ENCODE data around the gene FMNL2. TPM values are rescaled to one million over a fixed set of nuclear protein-coding genes. Genes with fewer than 3 reads are reported as not detected.

FMNL2 gene
- total RNA-seq, 1 experiment from 2014 or later = 38.2 TPM

DNA sequence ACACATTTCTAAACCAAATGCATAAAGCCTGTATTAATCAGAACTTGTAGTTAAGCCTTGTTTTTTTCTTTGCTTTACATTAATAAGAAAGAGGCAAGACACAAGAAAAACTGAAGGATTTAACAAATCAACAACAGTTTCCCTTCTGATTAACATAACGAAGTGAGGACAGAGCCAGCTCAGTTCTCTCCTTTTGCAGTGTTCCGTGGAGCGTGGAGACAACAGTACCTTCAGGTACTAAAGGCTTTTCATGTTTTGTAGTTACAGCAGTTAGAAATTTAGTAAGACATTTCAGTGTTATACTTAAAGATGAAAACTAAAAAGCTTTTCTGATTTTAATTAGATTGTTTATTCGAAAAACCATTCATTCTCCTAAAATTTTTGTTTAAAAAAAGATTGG is 115.2 kb downstream of the FMNL2 start:
- H3K4me1 Mint-ChIP-seq (ENCODE audit: low read depth, unreplicated experiment) = peaks cover 17% of the 10 kb centered on the region
- no peaks in the 10 kb centered on the region for H3K27me3 Mint-ChIP-seq (ENCODE audit: insufficient read depth, unreplicated experiment)
- no TSS peak for BruUV-seq (replicated peaks)
- TF ChIP-seq, protein P1, sequence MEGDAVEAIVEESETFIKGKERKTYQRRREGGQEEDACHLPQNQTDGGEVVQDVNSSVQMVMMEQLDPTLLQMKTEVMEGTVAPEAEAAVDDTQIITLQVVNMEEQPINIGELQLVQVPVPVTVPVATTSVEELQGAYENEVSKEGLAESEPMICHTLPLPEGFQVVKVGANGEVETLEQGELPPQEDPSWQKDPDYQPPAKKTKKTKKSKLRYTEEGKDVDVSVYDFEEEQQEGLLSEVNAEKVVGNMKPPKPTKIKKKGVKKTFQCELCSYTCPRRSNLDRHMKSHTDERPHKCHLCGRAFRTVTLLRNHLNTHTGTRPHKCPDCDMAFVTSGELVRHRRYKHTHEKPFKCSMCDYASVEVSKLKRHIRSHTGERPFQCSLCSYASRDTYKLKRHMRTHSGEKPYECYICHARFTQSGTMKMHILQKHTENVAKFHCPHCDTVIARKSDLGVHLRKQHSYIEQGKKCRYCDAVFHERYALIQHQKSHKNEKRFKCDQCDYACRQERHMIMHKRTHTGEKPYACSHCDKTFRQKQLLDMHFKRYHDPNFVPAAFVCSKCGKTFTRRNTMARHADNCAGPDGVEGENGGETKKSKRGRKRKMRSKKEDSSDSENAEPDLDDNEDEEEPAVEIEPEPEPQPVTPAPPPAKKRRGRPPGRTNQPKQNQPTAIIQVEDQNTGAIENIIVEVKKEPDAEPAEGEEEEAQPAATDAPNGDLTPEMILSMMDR (IDR thresholded peaks at IDR 0.05; ENCODE audit: insufficient read depth in 1 of 2, low read depth in 1 of 2, low read length in 1 of 2, severe bottlenecking in 1 of 2, unreplicated experiment in 1 of 2) = no peak
- H3K27me3 ChIP-seq (replicated peaks; ENCODE audit: control insufficient read depth, insufficient read depth, low read length) = no peaks in the 10 kb centered on the region
- POLR2A ChIA-PET = no interaction called here
- H3K4me3 ChIP-seq (ENCODE audit: low read depth, low read length) = no peak overlapping the region
- CTCF ChIA-PET = no interaction called here
- H3K36me3 Mint-ChIP-seq (ENCODE audit: insufficient read depth, unreplicated experiment) = peaks cover 10% of the 10 kb centered on the region
- no peak overlapping the region for H3K27ac Mint-ChIP-seq (ENCODE audit: unreplicated experiment)
- no peaks in the 10 kb centered on the region for H3K9me3 ChIP-seq
- intact Hi-C loops (cut with micrococcal nuclease; ENCODE audit: unreplicated experiment) = no loop called here
- H3K4me3 Mint-ChIP-seq (ENCODE audit: unreplicated experiment) = no peak overlapping the region
- H3K4me1 ChIP-seq = no peaks in the 10 kb centered on the region
- DNase-seq = no peak
- no peaks in the 10 kb centered on the region for H3K36me3 ChIP-seq (ENCODE audit: control insufficient read depth, insufficient read depth, low read length)
- H3K9me3 Mint-ChIP-seq (ENCODE audit: unreplicated experiment) = no peaks in the 10 kb centered on the region

DNA sequence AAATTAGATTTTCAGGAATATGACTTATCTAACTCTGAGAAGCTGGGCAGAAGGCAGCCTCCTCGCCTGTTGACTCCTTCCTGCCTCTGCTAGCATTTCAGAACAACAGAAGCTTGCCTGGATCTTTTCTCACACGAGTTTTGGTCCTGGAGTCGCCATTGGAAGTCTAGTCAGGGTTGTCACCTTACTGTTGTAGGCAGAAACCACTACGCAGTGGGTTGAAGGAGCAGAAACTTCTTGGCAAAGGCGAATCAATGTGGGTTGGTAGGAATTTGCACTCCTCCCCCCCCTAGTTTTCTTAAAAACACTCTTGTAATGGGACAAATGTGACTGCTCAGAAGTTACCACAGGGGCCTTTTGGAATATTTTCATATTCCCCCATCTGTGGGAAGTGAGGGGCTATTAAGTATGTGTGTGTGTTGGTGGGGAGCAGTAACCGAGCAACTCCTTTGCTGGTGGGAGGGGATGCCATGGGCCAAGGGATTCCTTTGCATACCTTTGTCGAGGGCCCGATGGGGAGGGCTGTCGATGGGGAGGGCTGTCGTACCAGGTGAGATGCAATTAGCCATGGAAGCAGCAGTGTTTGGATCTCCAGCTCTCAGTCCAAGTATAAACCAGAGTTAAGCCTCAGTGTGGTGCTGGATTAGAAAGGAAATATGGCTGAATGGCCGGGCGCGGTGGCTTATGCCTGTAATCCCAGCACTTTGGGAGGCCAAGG is 117.4 kb downstream of the FMNL2 start:
- H3K4me3 ChIP-seq (ENCODE audit: low read depth, low read length) = no peak overlapping the region
- CTCF ChIA-PET = no interaction called here
- peaks cover 10% of the 10 kb centered on the region for H3K36me3 Mint-ChIP-seq (ENCODE audit: insufficient read depth, unreplicated experiment)
- no peaks in the 10 kb centered on the region for H3K9me3 Mint-ChIP-seq (ENCODE audit: unreplicated experiment)
- peak overlapping the region; percentile 79 for H3K27ac Mint-ChIP-seq (ENCODE audit: unreplicated experiment)
- no peaks in the 10 kb centered on the region for H3K4me1 ChIP-seq
- peaks cover 17% of the 10 kb centered on the region for H3K4me1 Mint-ChIP-seq (ENCODE audit: low read depth, unreplicated experiment)
- H3K27me3 Mint-ChIP-seq (ENCODE audit: insufficient read depth, unreplicated experiment) = no peaks in the 10 kb centered on the region
- BruUV-seq (replicated peaks) = no TSS peak
- no peak for DNase-seq
- POLR2A ChIA-PET = no interaction called here
- no peak overlapping the region for H3K4me3 Mint-ChIP-seq (ENCODE audit: unreplicated experiment)
- no peaks in the 10 kb centered on the region for H3K27me3 ChIP-seq (replicated peaks; ENCODE audit: control insufficient read depth, insufficient read depth, low read length)
- H3K9me3 ChIP-seq = no peaks in the 10 kb centered on the region
- intact Hi-C loops (cut with micrococcal nuclease; ENCODE audit: unreplicated experiment) = no loop called here
- TF ChIP-seq, protein P1 (IDR thresholded peaks at IDR 0.05; ENCODE audit: insufficient read depth in 1 of 2, low read depth in 1 of 2, low read length in 1 of 2, severe bottlenecking in 1 of 2, unreplicated experiment in 1 of 2) = no peak
- H3K36me3 ChIP-seq (ENCODE audit: control insufficient read depth, insufficient read depth, low read length) = no peaks in the 10 kb centered on the region

DNA sequence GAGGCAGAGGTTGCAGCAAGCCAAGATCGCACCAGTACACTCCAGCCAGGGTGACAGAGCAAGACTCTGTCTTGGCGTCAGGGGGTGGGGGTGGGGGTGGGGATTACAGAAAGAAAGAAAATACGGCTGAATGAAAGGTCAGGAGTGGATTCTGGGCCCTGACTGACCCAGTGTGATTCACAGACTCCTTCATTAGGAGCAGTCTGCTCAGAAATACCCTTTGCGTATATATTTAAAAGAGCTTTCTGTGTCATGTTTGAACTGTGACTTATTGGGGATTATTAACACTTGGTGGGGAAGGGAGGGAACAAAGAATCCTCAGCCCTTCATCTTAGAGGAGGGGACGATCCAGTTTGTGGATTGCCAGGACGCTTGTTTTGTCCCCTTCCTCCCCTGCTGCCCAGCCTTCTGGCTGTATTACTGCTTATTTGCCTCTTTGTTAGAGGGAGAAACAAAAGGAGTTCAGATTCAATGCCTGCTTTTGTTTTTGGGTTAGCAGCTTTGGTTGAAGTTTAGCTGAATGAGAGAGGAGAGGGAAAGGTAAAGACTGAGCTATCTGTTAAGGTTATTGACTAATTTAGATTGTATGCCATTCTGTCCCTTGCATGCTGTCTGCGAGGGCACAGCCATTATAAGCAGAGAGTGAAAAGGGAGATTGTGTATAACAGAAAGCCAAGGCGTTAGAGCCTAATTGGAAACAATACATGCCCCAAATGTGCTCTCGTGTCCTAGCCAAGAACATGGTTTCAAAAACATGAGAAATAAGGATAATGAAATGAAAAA is 118.3 kb downstream of the FMNL2 start:
- Histone ChIP-seq H3K9me3 (no peaks in the 10 kb centered on the region), H3K4me3 (ENCODE audit: low read depth, low read length) (no peak overlapping the region), H3K36me3 (ENCODE audit: control insufficient read depth, insufficient read depth, low read length) (no peaks in the 10 kb centered on the region), H3K4me1 (no peaks in the 10 kb centered on the region), H3K27me3 (replicated peaks; ENCODE audit: control insufficient read depth, insufficient read depth, low read length) (no peaks in the 10 kb centered on the region)
- Mint-ChIP-seq H3K27me3 (ENCODE audit: insufficient read depth, unreplicated experiment) (no peaks in the 10 kb centered on the region), H3K4me3 (ENCODE audit: unreplicated experiment) (no peak overlapping the region), H3K9me3 (ENCODE audit: unreplicated experiment) (no peaks in the 10 kb centered on the region), H3K27ac (ENCODE audit: unreplicated experiment) (peak overlapping the region; percentile 4), H3K4me1 (ENCODE audit: low read depth, unreplicated experiment) (peaks cover 16% of the 10 kb centered on the region), H3K36me3 (ENCODE audit: insufficient read depth, unreplicated experiment) (peaks cover 10% of the 10 kb centered on the region)
- no TSS peak for BruUV-seq (replicated peaks)
- ChIA-PET POLR2A (interaction anchor here (0.6 kb wide), 1 partner anchor 298 kb away, joined by 3 read pairs; no protein-coding TSS in a partner anchor), CTCF (no interaction called here)
- no peak for DNase-seq
- intact Hi-C loops (cut with micrococcal nuclease; ENCODE audit: unreplicated experiment) = no loop called here
- TF ChIP-seq, protein P1 (IDR thresholded peaks at IDR 0.05; ENCODE audit: insufficient read depth in 1 of 2, low read depth in 1 of 2, low read length in 1 of 2, severe bottlenecking in 1 of 2, unreplicated experiment in 1 of 2) = no peak
